ENCODE results near the gene OR6B2. TPM values are rescaled to one million over a fixed set of nuclear protein-coding genes. Genes with fewer than 3 reads are reported as not detected.

The OR6B2 gene
- total and polyA plus RNA-seq, 8 donors = not detected

DNA sequence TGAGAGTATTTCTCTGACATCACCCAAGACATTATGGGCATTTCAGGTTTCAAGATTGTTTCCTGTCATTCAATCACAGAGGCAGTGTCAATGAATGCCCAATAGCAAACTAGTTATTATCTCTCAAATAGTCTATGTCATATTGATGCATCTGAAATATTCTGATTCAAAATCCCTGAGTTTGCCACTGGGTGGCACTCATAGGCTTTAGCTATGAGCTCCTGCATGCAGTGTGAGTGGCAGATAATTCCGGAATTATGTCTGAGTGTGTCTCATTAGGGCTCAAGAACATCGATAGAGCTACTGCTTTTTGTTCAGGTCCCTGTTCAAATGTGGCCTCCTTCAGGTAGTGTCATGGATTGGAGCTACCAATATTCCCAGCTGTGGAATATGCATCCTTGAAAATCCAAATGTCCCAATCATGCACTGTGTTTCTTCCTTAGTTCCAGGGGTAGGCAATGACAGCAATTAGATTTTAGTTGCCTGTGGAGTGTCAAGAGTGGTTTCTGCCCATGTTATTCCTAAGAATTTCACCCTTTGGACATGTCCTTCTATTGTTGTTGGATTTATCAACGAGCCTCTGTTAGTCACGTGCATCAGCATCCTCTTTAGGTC, 30.9 kb upstream of the OR6B2 start:
- Histone ChIP-seq H3K36me3 (no peaks in the 10 kb centered on the region), H3K4me1 (no peaks in the 10 kb centered on the region), H3K27ac (no peak overlapping the region), H3K4me3 (no peak overlapping the region), H3K9me3 (no peaks in the 10 kb centered on the region), H3K27me3 (peaks cover 0 to 24% (median 12%) of the 10 kb centered on the region in 3 donors)
- peak in 1 of 2 donors; percentile 74 for DNase-seq
- TF ChIP-seq, protein P1, sequence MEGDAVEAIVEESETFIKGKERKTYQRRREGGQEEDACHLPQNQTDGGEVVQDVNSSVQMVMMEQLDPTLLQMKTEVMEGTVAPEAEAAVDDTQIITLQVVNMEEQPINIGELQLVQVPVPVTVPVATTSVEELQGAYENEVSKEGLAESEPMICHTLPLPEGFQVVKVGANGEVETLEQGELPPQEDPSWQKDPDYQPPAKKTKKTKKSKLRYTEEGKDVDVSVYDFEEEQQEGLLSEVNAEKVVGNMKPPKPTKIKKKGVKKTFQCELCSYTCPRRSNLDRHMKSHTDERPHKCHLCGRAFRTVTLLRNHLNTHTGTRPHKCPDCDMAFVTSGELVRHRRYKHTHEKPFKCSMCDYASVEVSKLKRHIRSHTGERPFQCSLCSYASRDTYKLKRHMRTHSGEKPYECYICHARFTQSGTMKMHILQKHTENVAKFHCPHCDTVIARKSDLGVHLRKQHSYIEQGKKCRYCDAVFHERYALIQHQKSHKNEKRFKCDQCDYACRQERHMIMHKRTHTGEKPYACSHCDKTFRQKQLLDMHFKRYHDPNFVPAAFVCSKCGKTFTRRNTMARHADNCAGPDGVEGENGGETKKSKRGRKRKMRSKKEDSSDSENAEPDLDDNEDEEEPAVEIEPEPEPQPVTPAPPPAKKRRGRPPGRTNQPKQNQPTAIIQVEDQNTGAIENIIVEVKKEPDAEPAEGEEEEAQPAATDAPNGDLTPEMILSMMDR (IDR thresholded peaks at IDR 0.05) = peak in 5 of 7 experiments; percentile 38 to 62 (median 47)
- TF ChIP-seq POLR2AphosphoS5 (IDR thresholded peaks at IDR 0.05) = no peak
- WGBS, 5 donors = 39 to 48% (median 45%) methylated on average over 4 of the region's 4 CpGs
- intact Hi-C loops (cut with DNase I; ENCODE audit: low total_unique reads) = no loop called here

DNA sequence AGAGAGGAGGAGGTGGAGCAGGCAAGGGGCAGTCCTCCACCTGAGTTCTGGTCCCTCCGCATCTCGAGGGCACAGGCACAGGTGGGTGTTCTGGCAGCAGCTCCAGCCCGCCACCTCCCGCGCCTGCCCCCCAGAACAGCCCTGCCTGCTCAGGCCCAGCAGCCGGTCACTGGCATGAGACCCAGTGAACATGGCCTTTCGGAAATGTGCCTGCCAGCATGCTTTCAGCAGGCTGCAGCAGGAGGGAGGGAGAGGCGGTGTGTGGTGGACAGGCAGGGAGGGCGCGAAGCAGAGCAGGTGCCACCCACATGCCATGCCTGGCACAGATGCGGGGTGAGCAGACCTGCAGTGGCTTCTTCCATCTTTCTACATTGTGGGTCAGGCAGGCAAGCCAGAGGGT, 26.4 kb upstream of the OR6B2 start:
- no peak for DNase-seq
- H3K9me3 ChIP-seq = no peaks in the 10 kb centered on the region
- intact Hi-C loops (cut with DNase I; ENCODE audit: low total_unique reads) = loop anchor here (5.0 kb wide), 1 partner anchor 86 kb away; the partner anchor contains the start of gene OTOS
- peaks cover 11 to 62% (median 41%) of the 10 kb centered on the region in 3 donors for H3K27me3 ChIP-seq
- 72 to 92% (median 82%) methylated on average over 11 of the region's 11 CpGs for WGBS, 5 donors
- no peak for TF ChIP-seq POLR2AphosphoS5 (IDR thresholded peaks at IDR 0.05)
- TF ChIP-seq, protein P1 (IDR thresholded peaks at IDR 0.05) = no peak
- no peak for TF ChIP-seq EP300 (IDR thresholded peaks at IDR 0.05)
- no peak for TF ChIP-seq POLR2A (IDR thresholded peaks at IDR 0.05)
- H3K4me1 ChIP-seq = no peaks in the 10 kb centered on the region
- no peak overlapping the region for H3K4me3 ChIP-seq
- H3K27ac ChIP-seq = no peak overlapping the region
- H3K36me3 ChIP-seq = no peaks in the 10 kb centered on the region

DNA sequence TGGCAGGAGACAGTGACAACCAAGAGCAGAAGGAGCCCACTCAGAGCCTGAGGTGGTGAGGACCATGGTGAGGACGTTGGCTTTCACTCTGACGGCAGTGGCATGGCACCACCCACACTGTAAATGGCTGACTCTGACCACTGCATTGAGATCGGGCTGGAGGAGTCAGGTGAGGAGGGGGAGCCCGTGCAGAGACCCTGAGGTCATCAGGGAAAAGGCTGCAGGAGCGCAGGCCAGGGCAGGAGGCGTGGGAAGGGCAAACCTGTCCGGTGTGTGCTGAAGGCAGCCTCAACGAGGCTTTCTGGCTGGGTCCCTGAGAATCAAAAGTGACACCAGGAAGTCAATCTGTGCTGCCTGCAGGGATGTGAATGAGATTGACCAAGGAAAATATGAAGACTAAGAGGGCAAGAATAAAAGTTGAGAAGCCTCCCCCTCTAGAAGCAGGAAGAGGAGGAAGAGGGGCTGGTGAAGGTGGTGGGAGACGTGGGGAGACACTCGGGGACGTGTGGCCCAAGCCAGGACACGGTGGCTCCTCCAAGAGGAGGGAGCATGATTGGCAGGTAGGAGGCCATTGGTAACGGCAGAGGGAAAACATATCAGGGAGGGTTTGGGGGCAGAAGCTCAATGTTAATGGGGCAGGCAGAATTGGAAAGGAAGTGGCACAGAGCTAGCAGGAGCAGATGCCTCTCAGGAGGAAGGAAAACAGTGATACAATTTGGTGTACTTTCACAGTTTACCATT, 25.1 kb upstream of the OR6B2 start:
- Histone ChIP-seq H3K27me3 (peaks cover 11 to 72% (median 41%) of the 10 kb centered on the region in 3 donors), H3K27ac (no peak overlapping the region), H3K4me1 (no peaks in the 10 kb centered on the region), H3K36me3 (no peaks in the 10 kb centered on the region), H3K9me3 (no peaks in the 10 kb centered on the region), H3K4me3 (no peak overlapping the region)
- 31 to 38% (median 35%) methylated on average over 13 of the region's 13 CpGs for WGBS, 5 donors
- DNase-seq = no peak
- intact Hi-C loops (cut with DNase I; ENCODE audit: low total_unique reads) = loop anchor here (5.0 kb wide), 1 partner anchor 87 kb away; the partner anchor contains the start of gene OTOS
- TF ChIP-seq POLR2A (IDR thresholded peaks at IDR 0.05) = no peak
- TF ChIP-seq EP300 (IDR thresholded peaks at IDR 0.05) = no peak
- TF ChIP-seq, protein P1 (IDR thresholded peaks at IDR 0.05) = no peak
- TF ChIP-seq POLR2AphosphoS5 (IDR thresholded peaks at IDR 0.05) = no peak

DNA sequence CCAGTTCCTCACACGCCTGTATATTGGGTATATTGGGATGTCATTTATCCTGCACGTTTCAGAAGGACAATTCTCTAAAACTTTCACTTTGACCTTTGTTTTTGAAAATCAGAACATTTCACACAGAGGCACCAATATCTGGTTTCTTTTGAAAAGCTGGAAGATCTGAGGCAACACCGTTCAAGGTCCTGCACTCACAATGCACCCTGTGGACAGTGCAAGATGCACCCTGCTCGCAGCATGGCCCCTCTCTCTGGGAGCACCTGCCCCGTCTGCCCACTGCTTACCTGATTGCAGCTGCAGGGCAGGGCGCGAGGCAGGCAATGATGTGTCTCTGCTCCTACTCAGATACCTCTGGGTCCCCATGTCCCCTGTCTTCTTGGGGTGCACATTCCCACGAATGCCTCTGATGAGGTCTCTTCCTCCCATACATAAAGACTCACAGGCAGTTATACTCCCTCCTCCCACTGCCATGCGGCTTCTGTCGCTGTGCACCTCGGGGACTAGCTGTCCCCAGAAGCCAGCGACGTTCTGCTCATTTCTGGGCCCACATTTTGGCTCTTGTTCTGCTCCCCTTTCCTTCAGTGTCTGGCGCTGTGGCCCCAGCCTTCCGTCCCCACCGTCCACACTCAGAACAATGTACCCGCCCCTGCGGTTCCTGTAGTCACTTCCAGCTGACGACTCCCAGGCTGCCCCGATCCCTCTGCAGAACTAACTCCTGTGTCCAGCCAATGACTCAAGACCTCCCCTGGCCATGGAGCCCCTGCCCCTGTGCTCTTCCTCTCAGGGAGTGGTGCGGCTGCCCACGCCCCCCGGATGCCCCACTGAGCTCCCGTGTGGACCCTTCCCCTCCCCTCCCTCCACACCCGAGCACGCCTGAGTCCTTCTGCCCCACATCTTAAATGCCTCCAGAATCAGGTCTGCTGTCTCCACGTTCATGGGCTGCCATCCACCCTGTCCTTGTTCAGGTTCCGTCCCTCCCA, 23.2 kb upstream of the OR6B2 start, which contains the start of gene OR6B3:
Gene OR6B3 (minus strand): TSS at position 349 of the 983 bp plus-strand sequence.
- TF ChIP-seq POLR2AphosphoS5 (IDR thresholded peaks at IDR 0.05) (no peak), EP300 (IDR thresholded peaks at IDR 0.05) (no peak), POLR2A (IDR thresholded peaks at IDR 0.05) (no peak)
- TF ChIP-seq, protein P1 (IDR thresholded peaks at IDR 0.05) = no peak
- Histone ChIP-seq H3K27ac (no peak within 1 kb of the TSS), H3K27me3 (peaks cover 11 to 80% (median 41%) of the 10 kb centered on the region in 3 donors), H3K4me1 (no peaks in the 10 kb centered on the region), H3K4me3 (no peak within 1 kb of the TSS), H3K9me3 (no peaks in the 10 kb centered on the region), H3K36me3 (no peaks in the 10 kb centered on the region)
- DNase-seq = no peak
- 51 to 59% (median 57%) methylated on average over 27 to 28 of the region's 28 CpGs for WGBS, 5 donors
- intact Hi-C loops (cut with DNase I; ENCODE audit: low total_unique reads) = no loop called here
